Measurements from ENCODE around the gene CDC42EP5.
"Not testable (repeated sequence)": the region's sequence is repeated elsewhere in the genome, so short reads cannot be mapped to it uniquely, and the experiment has no call there.

The CDC42EP5 gene

GRCh38 chr19:54498451-54498772 is 25.3 kb upstream of the CDC42EP5 start:
- H3K27ac Mint-ChIP-seq; H3K36me3 Mint-ChIP-seq (ENCODE audit: low read depth); H3K4me3 Mint-ChIP-seq; ATAC-seq; DNase-seq; H3K9me3 Mint-ChIP-seq: not testable (repeated sequence)
- peaks cover 26% of the 10 kb centered on the region for H3K4me1 Mint-ChIP-seq
- peaks cover 41% of the 10 kb centered on the region for H3K27me3 Mint-ChIP-seq

DNA sequence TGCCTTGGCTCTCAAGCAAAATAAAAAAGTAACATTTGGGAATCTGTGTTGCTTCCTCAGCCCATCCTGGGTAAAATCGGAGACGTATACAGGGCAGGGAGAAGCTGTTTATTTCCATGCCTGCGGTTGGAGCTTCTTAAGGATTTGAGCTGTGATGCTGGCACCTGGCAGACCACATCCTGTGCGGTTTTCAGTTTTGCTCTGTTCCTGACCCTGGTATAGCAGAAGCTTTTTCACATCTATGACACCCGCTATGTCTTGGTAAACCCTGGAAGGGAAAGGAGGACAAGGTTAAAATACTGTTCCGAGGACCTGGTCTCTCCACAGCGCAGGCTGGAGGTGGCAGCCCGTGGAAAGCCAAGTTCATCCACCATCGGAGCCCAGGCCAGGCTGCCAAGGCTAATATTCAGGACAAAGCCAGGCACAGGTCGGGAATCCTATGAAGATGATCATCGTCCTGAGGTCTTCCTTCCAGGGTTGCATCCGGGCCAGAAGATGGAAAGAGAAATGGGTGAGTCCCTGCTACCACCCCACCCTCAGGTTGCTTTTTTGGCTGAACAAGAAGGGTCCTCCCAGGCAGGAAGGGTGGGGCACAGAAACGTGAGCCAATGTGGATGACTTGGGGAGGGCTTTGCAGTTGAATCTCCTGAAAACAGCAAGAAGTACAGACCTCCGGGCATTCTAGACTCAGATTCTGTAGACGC is 24.8 kb upstream of the CDC42EP5 start:
- not testable (repeated sequence) for H3K36me3 Mint-ChIP-seq (ENCODE audit: low read depth); H3K9me3 Mint-ChIP-seq; H3K4me3 Mint-ChIP-seq; H3K27ac Mint-ChIP-seq; DNase-seq
- Mint-ChIP-seq H3K27me3 (peaks cover 44% of the 10 kb centered on the region), H3K4me1 (peaks cover 26% of the 10 kb centered on the region)
- peak; percentile 57 for ATAC-seq

GRCh38 chr19:54495284-54495683 is 22.2 kb upstream of the CDC42EP5 start:
- not testable (repeated sequence) for H3K36me3 Mint-ChIP-seq (ENCODE audit: low read depth); H3K27ac Mint-ChIP-seq; ATAC-seq; DNase-seq; H3K9me3 Mint-ChIP-seq; H3K4me3 Mint-ChIP-seq
- peaks cover 50% of the 10 kb centered on the region for H3K27me3 Mint-ChIP-seq
- peaks cover 18% of the 10 kb centered on the region for H3K4me1 Mint-ChIP-seq

DNA sequence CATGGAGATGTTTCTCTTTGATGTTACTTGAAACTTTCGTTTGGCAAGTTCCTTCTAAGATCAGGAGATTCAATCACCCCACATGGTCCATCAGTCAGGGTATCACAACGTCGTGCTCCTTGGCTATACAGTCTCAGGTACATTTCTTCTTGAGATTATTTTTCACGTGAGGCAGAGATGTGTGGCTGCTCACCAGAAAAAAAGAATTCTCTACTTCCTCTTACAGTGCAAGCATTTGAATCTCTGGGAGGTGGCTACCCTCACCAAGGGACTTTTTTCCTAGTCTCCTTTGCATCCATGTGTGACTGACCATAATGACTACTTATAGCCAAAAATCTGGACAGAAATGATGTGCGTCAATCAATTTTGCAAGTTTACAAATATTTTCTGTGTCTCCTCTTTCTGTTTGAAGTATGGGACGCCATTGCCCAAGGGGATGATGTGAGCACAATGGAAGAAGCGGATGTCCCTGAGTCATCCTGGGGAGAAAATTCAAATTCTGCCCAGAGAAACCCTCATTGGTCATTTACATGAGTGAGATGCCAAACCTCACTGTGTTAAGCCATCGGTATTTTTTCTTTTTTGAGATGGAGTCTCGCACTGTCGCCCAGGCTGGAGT is 21.0 kb upstream of the CDC42EP5 start:
- Mint-ChIP-seq H3K36me3 (ENCODE audit: low read depth) (no peaks in the 10 kb centered on the region), H3K27me3 (peaks cover 45% of the 10 kb centered on the region), H3K27ac (no peak overlapping the region), H3K4me1 (peaks cover 14% of the 10 kb centered on the region), H3K9me3 (no peaks in the 10 kb centered on the region), H3K4me3 (no peak overlapping the region)
- ATAC-seq, result no peak
- no peak for DNase-seq

DNA sequence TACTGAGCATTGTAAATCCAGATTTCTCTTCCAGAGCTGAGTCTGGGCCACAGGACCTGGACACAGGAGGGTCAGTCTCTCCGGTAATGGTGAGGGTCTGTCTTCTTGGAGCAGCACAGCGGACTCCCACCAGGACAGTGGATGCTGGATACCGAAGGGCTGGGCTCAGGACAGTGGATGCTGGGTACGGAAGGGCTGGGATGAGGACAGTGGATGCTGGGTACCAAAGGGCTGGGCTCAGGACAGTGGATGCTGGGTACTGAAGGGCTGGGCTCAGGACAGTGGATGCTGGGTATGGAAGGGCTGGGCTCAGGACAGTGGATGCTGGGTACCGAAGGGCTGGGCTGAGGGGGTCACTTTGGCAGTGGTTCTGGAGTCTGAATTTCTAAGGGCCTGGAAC is 20.0 kb upstream of the CDC42EP5 start:
- H3K27me3 Mint-ChIP-seq, result peaks cover 43% of the 10 kb centered on the region
- H3K4me3 Mint-ChIP-seq; DNase-seq; H3K27ac Mint-ChIP-seq; H3K4me1 Mint-ChIP-seq; ATAC-seq; H3K9me3 Mint-ChIP-seq; H3K36me3 Mint-ChIP-seq (ENCODE audit: low read depth): not testable (repeated sequence)

DNA sequence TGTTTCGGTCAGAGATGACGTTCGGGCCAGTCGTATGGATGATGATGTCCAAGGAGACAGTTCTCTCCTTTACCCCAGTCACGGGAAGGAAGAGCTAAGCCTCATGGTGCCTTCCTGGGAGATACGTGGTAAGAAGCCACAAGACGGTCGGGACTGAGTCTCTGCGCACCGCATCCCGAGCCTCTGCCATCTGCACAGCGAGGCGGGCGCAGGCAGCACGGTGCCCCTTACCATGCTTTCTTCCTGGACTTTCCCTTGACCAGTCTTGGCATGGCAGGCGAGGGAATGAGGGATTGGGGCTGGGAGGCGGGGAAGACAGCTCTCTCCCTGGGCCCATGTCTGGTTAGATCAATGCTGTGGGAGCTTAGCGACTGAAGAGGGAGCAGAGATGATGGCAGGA is 19.5 kb upstream of the CDC42EP5 start:
- H3K9me3 Mint-ChIP-seq, result no peaks in the 10 kb centered on the region
- ATAC-seq (no peak), DNase-seq (no peak)
- H3K4me3 Mint-ChIP-seq, result no peak overlapping the region
- peaks cover 3% of the 10 kb centered on the region for H3K4me1 Mint-ChIP-seq
- H3K36me3 Mint-ChIP-seq (ENCODE audit: low read depth), result no peaks in the 10 kb centered on the region
- H3K27me3 Mint-ChIP-seq, result peaks cover 42% of the 10 kb centered on the region
- H3K27ac Mint-ChIP-seq, result no peak overlapping the region

GRCh38 chr19:54489766-54490165 is 16.7 kb upstream of the CDC42EP5 start:
- ATAC-seq (no peak), DNase-seq (no peak)
- Mint-ChIP-seq H3K27me3 (peaks cover 33% of the 10 kb centered on the region), H3K9me3 (no peaks in the 10 kb centered on the region), H3K4me3 (no peak overlapping the region), H3K4me1 (no peaks in the 10 kb centered on the region), H3K36me3 (ENCODE audit: low read depth) (no peaks in the 10 kb centered on the region), H3K27ac (no peak overlapping the region)

GRCh38 chr19:54489341-54489740 is 16.2 kb upstream of the CDC42EP5 start:
- Mint-ChIP-seq H3K9me3 (no peaks in the 10 kb centered on the region), H3K4me1 (no peaks in the 10 kb centered on the region), H3K27ac (no peak overlapping the region), H3K4me3 (no peak overlapping the region), H3K36me3 (ENCODE audit: low read depth) (no peaks in the 10 kb centered on the region), H3K27me3 (peaks cover 34% of the 10 kb centered on the region)
- ATAC-seq (no peak), DNase-seq (no peak)

DNA sequence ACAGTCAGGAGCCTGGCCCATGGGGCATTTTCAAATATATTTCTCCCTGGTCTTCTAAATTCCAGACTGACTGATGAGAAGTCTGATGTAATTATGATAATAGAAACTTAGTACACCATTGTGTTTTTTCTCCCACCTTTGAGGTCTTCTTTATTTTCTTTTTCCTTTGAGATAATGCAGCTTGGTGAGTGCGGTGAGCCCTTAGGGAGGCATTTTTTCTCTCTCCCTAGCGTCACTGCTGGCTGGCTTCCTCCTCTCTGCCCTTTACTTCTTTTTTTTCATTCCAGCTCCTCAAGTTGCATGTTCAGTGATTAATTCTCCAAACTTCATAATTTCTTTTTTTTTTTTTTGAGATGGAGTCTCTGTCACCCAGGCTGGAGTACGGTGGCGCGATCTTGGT is 12.8 kb upstream of the CDC42EP5 start:
- H3K4me3 Mint-ChIP-seq, result no peak overlapping the region
- H3K9me3 Mint-ChIP-seq, result no peaks in the 10 kb centered on the region
- H3K27ac Mint-ChIP-seq, result no peak overlapping the region
- no peaks in the 10 kb centered on the region for H3K36me3 Mint-ChIP-seq (ENCODE audit: low read depth)
- peaks cover 14% of the 10 kb centered on the region for H3K4me1 Mint-ChIP-seq
- ATAC-seq (no peak), DNase-seq (no peak)
- H3K27me3 Mint-ChIP-seq, result peaks cover 36% of the 10 kb centered on the region

GRCh38 chr19:54484451-54484850 is 11.4 kb upstream of the CDC42EP5 start:
- Mint-ChIP-seq H3K27ac (no peak overlapping the region), H3K4me3 (no peak overlapping the region), H3K36me3 (ENCODE audit: low read depth) (no peaks in the 10 kb centered on the region), H3K27me3 (peaks cover 39% of the 10 kb centered on the region), H3K9me3 (no peaks in the 10 kb centered on the region), H3K4me1 (peaks cover 14% of the 10 kb centered on the region)
- ATAC-seq (no peak), DNase-seq (no peak)

- Mint-ChIP-seq H3K27ac (no peak overlapping the region), H3K4me3 (no peak overlapping the region), H3K36me3 (ENCODE audit: low read depth) (no peaks in the 10 kb centered on the region), H3K27me3 (peaks cover 49% of the 10 kb centered on the region), H3K9me3 (no peaks in the 10 kb centered on the region), H3K4me1 (peaks cover 14% of the 10 kb centered on the region)
- no peak for DNase-seq
- ATAC-seq, result no peak
These were observed 9.8 kb upstream of the CDC42EP5 start for GRCh38 chr19:54482889-54483288.

DNA sequence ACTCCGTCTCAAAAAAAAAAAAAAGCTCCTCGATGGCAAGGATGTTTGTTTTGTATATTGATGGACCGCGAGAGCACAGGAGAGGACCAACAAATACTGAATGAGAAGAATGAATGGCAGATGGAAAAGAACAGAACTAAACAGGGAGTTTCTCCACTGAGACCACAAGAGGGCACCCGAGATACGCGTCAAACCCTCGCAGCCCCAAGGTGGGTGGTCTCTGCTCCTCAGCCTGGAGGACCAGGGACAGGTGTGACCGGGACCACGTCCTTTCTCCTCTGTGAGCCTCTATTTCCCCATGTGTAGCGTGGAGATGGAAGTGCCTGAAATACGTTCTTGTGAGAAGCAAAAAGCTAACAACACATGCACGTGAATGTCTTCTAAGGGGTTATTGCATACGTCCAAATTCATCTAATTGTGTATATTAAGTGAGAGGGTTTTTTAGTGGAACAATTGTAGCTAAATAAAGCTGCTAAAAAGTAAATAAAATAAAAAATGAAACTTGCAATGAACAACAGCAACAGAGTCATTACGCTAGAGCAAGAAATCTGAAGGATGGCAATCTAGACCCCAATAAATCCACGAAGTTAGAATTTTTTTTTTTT is 8.3 kb upstream of the CDC42EP5 start:
- peaks cover 61% of the 10 kb centered on the region for H3K27me3 Mint-ChIP-seq
- H3K4me1 Mint-ChIP-seq, result peaks cover 14% of the 10 kb centered on the region
- H3K27ac Mint-ChIP-seq, result no peak overlapping the region
- H3K9me3 Mint-ChIP-seq, result no peaks in the 10 kb centered on the region
- ATAC-seq (no peak), DNase-seq (no peak)
- H3K4me3 Mint-ChIP-seq, result no peak overlapping the region
- H3K36me3 Mint-ChIP-seq (ENCODE audit: low read depth), result no peaks in the 10 kb centered on the region

DNA sequence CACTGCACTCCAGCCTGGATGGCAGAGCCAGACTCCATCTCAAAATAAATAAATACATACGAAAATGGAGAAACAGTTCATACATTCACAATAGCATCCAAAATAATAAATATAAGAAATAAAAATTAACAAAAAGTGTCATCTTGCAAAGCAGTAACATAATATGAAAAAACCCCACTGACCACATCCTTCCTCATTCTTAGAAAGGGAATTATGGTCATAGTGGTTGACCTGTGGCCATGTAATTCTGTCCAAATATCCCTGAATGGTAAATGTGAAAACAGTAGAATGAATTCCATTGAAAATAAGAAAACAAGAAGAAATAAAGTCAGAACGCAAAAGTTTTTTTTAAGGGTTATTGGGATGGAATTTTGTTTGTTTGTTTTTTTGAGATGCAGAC is 7.0 kb upstream of the CDC42EP5 start:
- no peak overlapping the region for H3K27ac Mint-ChIP-seq

GRCh38 chr19:54478677-54479266 is 5.7 kb upstream of the CDC42EP5 start:
- Mint-ChIP-seq H3K27me3 (peaks cover 59% of the 10 kb centered on the region), H3K27ac (no peak overlapping the region)

More for the DNA sequence above, 7.0 kb upstream of the CDC42EP5 start:
- Mint-ChIP-seq H3K4me1 (peaks cover 14% of the 10 kb centered on the region), H3K9me3 (no peaks in the 10 kb centered on the region), H3K27me3 (peaks cover 57% of the 10 kb centered on the region), H3K36me3 (ENCODE audit: low read depth) (no peaks in the 10 kb centered on the region), H3K4me3 (no peak overlapping the region)
- ATAC-seq (no peak), DNase-seq (no peak)

GRCh38 chr19:54477650-54478049 is 4.6 kb upstream of the CDC42EP5 start:
- DNase-seq (no peak), ATAC-seq (no peak)
- Mint-ChIP-seq H3K4me1 (peaks cover 17% of the 10 kb centered on the region), H3K27me3 (peaks cover 58% of the 10 kb centered on the region), H3K36me3 (ENCODE audit: low read depth) (no peaks in the 10 kb centered on the region), H3K4me3 (no peak overlapping the region), H3K27ac (no peak overlapping the region), H3K9me3 (no peaks in the 10 kb centered on the region)

More at GRCh38 chr19:54478677-54479266, 5.7 kb upstream of the CDC42EP5 start:
- H3K4me1 Mint-ChIP-seq, result peaks cover 14% of the 10 kb centered on the region
- H3K9me3 Mint-ChIP-seq, result no peaks in the 10 kb centered on the region
- no peak for ATAC-seq
- H3K4me3 Mint-ChIP-seq, result no peak overlapping the region
- H3K36me3 Mint-ChIP-seq (ENCODE audit: low read depth), result no peaks in the 10 kb centered on the region
- no peak for DNase-seq
